T47D (cell line): ENCODE results near the gene GPR173.
A peak's percentile ranks its signal among the peaks of the same experiment; 100 is the strongest.

ENCODE experiments used
- DNase-seq, 2 experiments: peaks; one replicate each; pipeline versions ENCODE4 v3.0.0 to v3.0.0-alpha.2; 2011 to 2012; ENCODE audit warnings: low read depth in 1 of 2, low spot score in 1 of 2
- JUND ChIP-seq: IDR thresholded peaks from 2 replicates; pipeline ENCODE4 v1.6.1; 2012; ENCODE audit warnings: low read depth
- in situ Hi-C: cut with HindIII; loops from 2 replicates; pipeline ENCODE4 v1.10.0; 2016; ENCODE audit warnings: low sequenced_read_pairs, low pct_unique_long_range_greater_than_20kb

Gene GPR173

DNA sequence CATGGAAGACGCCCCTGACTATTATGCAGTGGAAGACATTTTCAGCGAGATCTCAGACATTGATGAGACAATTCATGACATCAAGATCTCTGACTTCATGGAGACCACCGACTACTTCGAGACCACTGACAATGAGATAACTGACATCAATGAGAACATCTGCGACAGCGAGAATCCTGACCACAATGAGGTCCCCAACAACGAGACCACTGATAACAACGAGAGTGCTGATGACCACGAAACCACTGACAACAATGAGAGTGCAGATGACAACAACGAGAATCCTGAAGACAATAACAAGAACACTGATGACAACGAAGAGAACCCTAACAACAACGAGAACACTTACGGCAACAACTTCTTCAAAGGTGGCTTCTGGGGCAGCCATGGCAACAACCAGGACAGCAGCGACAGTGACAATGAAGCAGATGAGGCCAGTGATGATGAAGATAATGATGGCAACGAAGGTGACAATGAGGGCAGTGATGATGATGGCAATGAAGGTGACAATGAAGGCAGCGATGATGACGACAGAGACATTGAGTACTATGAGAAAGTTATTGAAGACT, 37.2 kb downstream of the GPR173 start:
- no peak for DNase-seq
- in situ Hi-C loops, result no loop called here
- TF ChIP-seq JUND, result no peak

DNA sequence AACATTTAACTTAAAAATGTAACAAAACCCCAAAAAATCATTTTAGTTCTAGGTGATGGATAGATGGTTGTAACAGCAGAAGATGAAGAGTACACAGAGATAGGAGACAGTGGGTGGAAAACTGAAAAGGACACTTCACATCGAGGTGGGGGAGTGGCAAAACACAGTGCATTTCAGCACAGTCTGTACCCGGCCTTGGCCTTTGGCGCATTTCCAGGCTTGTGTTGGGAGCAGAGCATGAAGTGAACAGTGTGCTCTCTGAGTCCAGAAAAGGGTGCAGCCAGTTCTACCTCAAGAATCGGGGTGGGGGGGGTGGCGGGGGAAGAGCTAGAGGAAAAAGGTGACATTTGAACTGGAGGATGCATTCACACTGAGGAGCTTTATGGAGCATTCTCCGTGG, 37.9 kb downstream of the GPR173 start:
- no peak for DNase-seq
- in situ Hi-C loops, result no loop called here
- no peak for TF ChIP-seq JUND

DNA sequence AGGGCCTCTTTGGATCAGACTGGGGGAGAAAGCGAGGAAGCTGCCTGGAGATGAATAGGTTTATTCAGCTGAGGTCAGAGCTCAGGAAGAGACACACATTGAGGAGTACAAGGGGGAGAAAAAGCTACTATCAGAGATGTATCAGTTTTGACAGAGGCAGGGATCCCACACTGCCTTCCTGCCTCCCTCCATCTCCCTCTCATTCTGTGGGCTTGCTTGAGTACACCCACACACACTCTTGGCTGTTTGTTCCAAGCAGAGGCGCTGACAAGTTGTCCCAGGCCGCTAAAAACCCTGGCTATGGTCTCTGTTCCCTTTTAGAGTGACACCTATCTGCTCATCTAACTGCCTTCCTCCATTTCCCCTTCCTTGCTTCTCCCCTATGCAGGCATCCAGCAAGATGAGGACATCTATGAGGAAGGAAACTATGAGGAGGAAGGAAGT, 38.8 kb downstream of the GPR173 start:
- no peak for TF ChIP-seq JUND
- DNase-seq, result no peak

DNA sequence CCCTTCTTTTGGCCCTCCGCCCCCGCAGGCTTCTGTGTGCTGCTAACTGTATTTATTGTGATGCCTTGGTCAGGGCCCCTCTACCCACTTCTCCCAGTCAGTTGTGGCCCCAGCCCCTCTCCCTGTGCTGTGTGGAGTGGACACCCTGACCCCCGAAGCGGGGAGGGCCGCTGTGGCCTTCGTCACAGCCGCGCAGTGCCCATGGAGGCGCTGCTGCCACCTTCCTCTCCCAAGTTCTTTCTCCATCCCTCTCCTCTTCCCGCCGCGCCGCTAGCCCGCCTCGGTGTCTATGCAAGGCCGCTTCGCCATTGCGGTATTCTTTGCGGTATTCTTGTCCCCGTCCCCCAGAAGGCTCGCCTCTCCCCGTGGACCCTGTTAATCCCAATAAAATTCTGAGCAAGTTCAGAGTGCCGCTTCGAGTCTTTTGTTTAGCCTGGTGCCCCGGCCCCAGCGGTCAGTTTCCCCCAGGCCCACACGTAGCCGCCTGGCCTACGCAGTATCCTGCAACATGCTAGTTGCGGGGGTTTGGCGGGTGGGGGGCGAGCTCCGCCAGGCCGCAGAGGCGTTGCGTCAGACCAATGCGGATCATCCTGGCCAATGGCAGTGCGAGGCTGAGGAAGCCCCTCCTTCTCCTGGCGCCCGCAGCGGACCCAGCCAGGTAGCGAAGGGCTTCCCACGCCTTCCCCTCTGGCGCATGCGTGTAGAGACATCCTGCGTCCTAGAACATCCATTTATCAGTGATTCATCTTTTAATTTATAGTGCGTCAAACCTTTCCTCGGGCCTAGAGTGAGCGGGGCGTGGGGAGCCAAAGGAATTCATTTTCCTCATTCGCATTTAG, 39.8 kb downstream of the GPR173 start:
- no peak for TF ChIP-seq JUND
- no peak for DNase-seq
- in situ Hi-C loops, result no loop called here

More for the DNA sequence above, 38.8 kb downstream of the GPR173 start:
- in situ Hi-C loops, result no loop called here

DNA sequence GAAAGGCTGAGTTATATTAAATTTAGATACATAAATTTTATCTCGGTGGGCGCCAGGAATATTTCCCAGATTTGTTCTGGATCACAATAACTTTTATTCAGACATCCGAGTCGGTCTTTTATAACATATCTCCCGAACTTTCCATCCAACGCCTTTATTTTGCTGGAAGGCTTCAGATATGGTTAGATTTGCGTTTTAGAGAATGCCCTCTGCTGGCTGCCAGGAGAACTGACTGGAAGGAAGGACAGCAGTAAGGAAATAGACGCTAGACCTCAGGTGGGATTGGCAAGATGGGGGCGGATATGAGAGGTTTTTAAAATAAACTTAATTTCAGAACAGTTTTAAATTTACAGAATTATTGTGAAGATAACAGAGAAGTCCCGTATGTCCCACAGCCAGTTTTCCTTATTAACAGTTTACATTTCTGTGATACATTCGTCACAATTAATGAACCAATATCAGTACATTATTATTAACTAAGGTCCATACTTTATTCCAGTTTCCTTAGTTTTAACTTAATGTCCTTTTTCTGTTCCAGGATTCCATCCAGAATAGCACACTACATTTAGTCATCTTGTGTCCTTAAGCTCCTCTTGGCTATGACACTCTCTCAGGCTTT, 40.7 kb downstream of the GPR173 start:
- no peak for TF ChIP-seq JUND
- in situ Hi-C loops, result no loop called here
- peak; percentile 44 to 62 for DNase-seq

DNA sequence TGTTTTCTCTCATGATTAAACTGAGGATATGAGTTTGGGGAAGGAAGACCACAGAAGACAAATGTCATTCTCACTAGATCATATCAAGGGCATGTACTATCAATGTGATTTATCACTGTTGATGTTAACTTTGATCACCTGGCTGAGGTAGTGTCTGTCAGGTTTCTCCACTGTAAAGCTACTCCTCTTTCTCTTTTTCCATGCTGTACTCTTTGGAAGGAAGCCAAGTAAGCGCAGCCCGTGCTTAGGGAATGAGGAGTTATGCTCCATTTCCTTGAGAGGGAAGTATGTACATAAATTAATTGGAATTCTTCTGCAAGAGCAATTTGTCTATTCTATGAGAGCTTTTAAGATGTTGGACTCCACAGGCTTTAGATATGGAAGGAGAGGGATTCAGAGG, 41.3 kb downstream of the GPR173 start:
- no peak for DNase-seq
- TF ChIP-seq JUND, result no peak
- in situ Hi-C loops, result no loop called here

DNA sequence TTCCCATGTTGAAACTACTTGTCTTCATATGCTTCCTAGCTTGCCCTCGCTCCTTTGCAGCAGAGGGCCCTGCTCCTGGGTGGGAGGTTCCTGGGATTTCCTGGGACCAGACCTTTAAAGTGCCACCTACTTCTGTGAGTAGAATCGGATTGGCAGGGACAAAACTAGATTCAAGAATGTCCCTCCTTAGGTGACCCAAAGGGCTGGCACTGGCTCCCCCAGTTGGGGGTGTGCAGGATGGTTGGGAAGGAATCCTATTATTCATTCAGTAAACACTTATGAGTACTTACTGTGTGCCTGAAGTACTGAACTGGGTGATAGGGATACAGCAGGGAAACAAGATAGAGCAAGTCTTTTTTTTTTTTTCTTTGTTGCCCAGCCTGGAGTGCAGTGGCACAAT, 42.8 kb downstream of the GPR173 start:
- no peak for DNase-seq
- no peak for TF ChIP-seq JUND
- in situ Hi-C loops, result no loop called here

DNA sequence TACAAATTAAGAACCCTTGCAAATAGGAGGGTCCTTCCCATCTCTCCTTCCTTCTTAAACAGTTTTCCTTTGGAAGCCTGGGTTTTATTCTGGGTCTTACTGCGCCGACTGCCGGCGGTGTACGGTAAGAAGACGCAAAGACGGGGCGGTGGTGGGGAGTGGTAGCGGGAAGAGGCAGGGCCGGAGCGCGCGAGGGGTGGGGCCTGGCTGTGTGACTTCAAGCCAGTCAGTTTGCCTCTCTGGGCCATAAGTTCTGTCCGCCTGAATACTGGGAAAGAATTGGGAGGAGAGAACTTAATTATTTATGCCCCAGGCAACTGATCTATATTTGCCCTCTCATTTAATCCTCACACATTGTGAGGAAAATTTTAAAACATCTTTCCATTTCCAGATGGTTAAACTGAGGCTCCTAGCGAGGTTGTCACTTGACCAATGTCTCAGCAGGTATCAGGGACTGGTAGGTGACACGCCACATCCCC, 44.6 kb downstream of the GPR173 start:
- in situ Hi-C loops, result no loop called here
- no peak for TF ChIP-seq JUND
- peak; percentile 46 to 89 for DNase-seq

DNA sequence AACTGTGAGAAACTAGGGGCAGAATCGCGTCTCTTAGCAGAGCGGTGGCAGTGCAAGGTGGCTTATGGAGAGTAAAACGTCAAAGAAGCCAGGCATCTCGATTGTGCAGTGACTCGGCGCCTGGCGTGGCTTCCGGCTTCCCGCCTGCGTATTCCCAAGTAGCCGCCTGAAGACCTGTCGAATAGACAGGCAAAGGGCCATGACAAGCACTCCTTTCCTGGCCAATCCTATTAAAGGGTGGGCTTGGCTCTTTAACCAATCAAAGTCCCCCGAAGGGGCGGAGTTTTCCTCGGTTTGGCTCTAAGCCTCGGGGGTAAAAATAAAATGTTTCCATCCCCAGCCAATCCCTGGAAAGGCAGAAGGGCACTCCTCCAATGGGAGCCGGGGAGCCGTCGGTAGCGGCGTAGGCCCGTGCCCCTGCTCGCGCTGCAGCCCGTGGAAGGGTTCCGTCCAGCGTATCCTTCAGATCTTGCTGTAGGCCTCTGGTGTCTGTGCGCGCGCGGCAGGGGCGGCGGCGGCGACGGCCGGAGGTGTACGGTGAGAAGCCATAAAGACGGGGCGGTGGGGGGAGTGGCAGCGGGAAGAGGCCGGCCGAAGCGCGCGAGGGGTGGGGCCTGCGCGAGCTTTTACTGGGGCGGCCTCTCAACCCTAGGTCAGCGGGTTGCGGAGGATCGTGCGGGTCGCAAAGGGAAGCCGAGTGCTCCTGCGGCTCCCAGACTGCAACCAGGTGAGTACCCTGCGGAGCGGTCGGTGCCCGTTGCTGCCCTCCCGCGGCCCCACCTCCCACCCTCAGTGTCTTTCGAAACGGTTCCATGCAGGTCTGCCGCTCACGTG, 45.4 kb downstream of the GPR173 start, which contains the start of gene KANTR:
Gene KANTR, plus strand, starts transcription at position 395 of the 834 bp plus-strand sequence. CDS start 30,131 bp downstream, outside the sequence.
- peak; percentile 95 to 98 for DNase-seq
- no peak for TF ChIP-seq JUND
- in situ Hi-C loops, result no loop called here

DNA sequence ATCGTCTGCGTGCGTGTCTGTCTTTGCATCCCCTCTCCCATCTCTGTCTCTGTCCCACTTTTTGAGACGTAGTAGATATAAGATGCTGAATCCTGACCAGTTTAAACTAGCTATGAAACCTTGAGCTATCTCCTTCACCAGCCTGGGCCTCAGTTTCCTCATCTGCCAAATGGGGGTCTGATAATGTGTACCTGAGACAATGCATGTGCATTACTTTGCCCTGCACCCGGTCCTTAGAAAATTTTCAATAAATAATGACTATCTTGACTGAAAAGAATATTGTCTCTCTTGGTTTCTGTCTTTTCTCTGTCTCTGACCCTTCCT, 46.0 kb downstream of the GPR173 start:
- no peak for TF ChIP-seq JUND
- in situ Hi-C loops, result no loop called here
- DNase-seq, result no peak

DNA sequence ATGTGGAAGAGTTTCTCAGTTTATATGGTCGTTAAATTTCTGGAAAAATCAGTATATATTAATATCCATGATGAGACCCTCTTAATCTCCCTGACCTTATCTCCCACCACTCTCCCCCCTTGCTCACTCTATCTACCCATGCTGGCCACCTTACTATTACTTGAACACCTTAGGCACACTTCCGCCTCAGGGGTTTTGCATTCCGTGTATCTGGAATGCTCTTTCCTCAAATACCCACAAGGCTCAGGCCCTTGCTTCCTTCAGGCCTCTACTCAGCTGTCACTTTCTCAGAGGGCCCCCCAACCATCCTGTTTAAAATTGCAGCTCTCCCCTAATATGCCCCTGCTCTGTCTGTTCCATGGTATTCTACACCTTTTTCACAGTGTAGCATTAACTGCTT, 47.2 kb downstream of the GPR173 start:
- in situ Hi-C loops, result no loop called here
- no peak for TF ChIP-seq JUND
- DNase-seq, result no peak

DNA sequence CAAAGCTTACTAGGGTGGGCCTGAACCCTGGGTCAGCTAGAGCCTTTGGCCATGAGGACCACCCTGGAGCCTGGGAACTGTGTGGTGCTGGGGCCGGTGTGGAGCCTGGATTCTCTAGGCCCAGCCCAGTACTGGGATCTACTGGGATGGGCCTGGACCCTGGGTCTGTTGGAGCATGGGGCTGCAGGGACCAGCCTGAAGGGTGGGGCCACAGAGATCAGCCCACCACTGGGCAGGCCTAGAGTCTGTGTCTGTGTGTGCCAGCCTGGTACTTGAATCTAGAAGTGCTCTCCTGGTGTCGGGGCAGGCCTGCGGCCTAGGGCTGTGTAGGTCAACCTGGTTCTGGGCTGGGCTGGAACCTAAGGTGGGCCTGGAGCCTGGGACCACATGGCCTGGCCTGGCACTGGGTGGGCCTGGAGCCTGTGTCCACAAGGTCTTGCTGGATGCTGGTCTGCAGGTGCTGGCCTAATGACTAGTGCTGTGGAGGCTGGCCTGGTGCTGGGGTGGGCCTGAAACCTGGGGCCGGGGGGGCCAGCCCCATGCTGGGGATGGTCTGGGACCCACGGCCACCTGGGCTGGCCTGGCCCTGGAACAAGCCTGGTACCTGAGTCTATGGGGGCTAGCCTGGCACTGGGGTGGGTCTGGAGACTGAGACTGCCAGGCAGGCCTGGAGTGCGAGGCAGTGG, 66.4 kb downstream of the GPR173 start:
- DNase-seq, result no peak
- in situ Hi-C loops, result no loop called here
- no peak for TF ChIP-seq JUND
